ENCODE measurements around the gene RIOK3.
"Not testable (repeated sequence)": the region's sequence is repeated elsewhere in the genome, so short reads cannot be mapped to it uniquely, and the experiment has no call there.

Gene RIOK3

GRCh38 chr18:23503038-23503962, 50.2 kb downstream of the RIOK3 start, which contains the start of gene RMC1:
Gene RMC1, plus strand, starts transcription at chr18:23503511. Its CDS starts 108 bp downstream, at chr18:23503619.
- TF ChIP-seq CTCF (IDR thresholded peaks at IDR 0.05; ENCODE audit: low read length, missing control alignments), result no peak
- peak; percentile 94 for DNase-seq (ENCODE audit: low read depth)
- H3K4me3 ChIP-seq (replicated peaks; ENCODE audit: low read depth, low read length), result peak within 1 kb of the TSS; percentile 83

GRCh38 chr18:23503963-23504344, 50.9 kb downstream of the RIOK3 start:
- peak; percentile 19 for DNase-seq (ENCODE audit: low read depth)
- no peak for TF ChIP-seq CTCF (IDR thresholded peaks at IDR 0.05; ENCODE audit: low read length, missing control alignments)
- H3K4me3 ChIP-seq (replicated peaks; ENCODE audit: low read depth, low read length), result peak overlapping the region; percentile 83

- no peak for DNase-seq (ENCODE audit: low read depth)
- no peak for TF ChIP-seq CTCF (IDR thresholded peaks at IDR 0.05; ENCODE audit: low read length, missing control alignments)
- peak overlapping the region; percentile 83 for H3K4me3 ChIP-seq (replicated peaks; ENCODE audit: low read depth, low read length)
Measured at GRCh38 chr18:23504720-23505119, 51.6 kb downstream of the RIOK3 start.

- DNase-seq (ENCODE audit: low read depth), result no peak
- no peak overlapping the region for H3K4me3 ChIP-seq (replicated peaks; ENCODE audit: low read depth, low read length)
- no peak for TF ChIP-seq CTCF (IDR thresholded peaks at IDR 0.05; ENCODE audit: low read length, missing control alignments)
Measured at GRCh38 chr18:23506393-23506792, 53.3 kb downstream of the RIOK3 start.

GRCh38 chr18:23510923-23511322, 57.8 kb downstream of the RIOK3 start:
- H3K4me3 ChIP-seq (replicated peaks; ENCODE audit: low read depth, low read length); DNase-seq (ENCODE audit: low read depth): not testable (repeated sequence)

- not testable (repeated sequence) for H3K4me3 ChIP-seq (replicated peaks; ENCODE audit: low read depth, low read length); DNase-seq (ENCODE audit: low read depth)
Measured at GRCh38 chr18:23512216-23512615, 59.1 kb downstream of the RIOK3 start.

GRCh38 chr18:23512641-23513040, 59.6 kb downstream of the RIOK3 start:
- no peak for TF ChIP-seq CTCF (IDR thresholded peaks at IDR 0.05; ENCODE audit: low read length, missing control alignments)
- H3K4me3 ChIP-seq (replicated peaks; ENCODE audit: low read depth, low read length), result no peak overlapping the region
- no peak for DNase-seq (ENCODE audit: low read depth)

Data from fibroblast of pulmonary artery (primary cell).